Heart right ventricle (tissue), 16 donors: ENCODE measurements around the gene TGFBR1. TPM values are rescaled to one million over a fixed set of nuclear protein-coding genes. Genes with fewer than 3 reads are reported as not detected.

ENCODE experiments used
- ATAC-seq, 8 donors: fragments of 200-7000 bp; cut with Tn5 transposase; one replicate each; pipeline ENCODE4 v1.9.1; 2020; ENCODE audit warnings: mild to moderate bottlenecking in 8 of 8, moderate library complexity in 8 of 8, moderate number of reproducible peaks in 1 of 8
- DNase-seq, 2 donors: peaks; one replicate each; pipeline ENCODE4 v3.0.0-alpha.2; 2020
- H3K27ac ChIP-seq, 10 donors: fragments of 200-600 bp; sonication (generic) in 2 of 10; one replicate each; pipeline versions ENCODE4 v1.5.0 to v1.8.0; 2020 to 2022; ENCODE audit warnings: mild to moderate bottlenecking in 3 of 10
- H3K27me3 ChIP-seq, 7 donors: fragments of 200-600 bp; one replicate each; pipeline ENCODE4 v1.8.0; 2021 to 2022; ENCODE audit warnings: mild to moderate bottlenecking in 2 of 7
- H3K36me3 ChIP-seq, 9 donors: fragments of 200-600 bp; sonication (generic) in 1 of 9; one replicate each; pipeline versions ENCODE4 v1.5.0 to v1.8.0; 2020 to 2022; ENCODE audit warnings: mild to moderate bottlenecking in 2 of 9
- H3K4me1 ChIP-seq, 9 donors: fragments of 200-600 bp; sonication (generic) in 1 of 9; one replicate each; pipeline versions ENCODE4 v1.5.0 to v1.8.0; 2020 to 2022; ENCODE audit warnings: mild to moderate bottlenecking in 4 of 9
- H3K4me3 ChIP-seq, 10 donors: fragments of 200-600 bp; sonication (generic) in 2 of 10; one replicate each; pipeline versions ENCODE4 v1.5.0 to v1.8.0; 2020 to 2022; ENCODE audit warnings: mild to moderate bottlenecking in 7 of 10, moderate library complexity in 2 of 10
- H3K9me3 ChIP-seq, 11 donors: fragments of 200-600 bp in 10 of 11; sonication (generic) in 2 of 11; one replicate each; pipeline versions ENCODE4 v1.5.0 to v1.8.0; 2013 to 2022; ENCODE audit warnings: mild to moderate bottlenecking in 2 of 11, control low read depth in 1 of 11, moderate library complexity in 1 of 11
- WGBS, 2 donors: extraction: QIAGEN DNeasy Blood & Tissue Kit; methylation state at CpG; one replicate each; pipeline ENCODE4 v1.1.7; 2013; ENCODE audit warnings: inconsistent platforms in 1 of 2; 5-methylcytosine and 5-hydroxymethylcytosine counted together
- intact Hi-C, 10 donors: fragments of 100-400 bp; cut with DNase I; formaldehyde crosslinking; loops; one replicate each; pipeline versions ENCODE4 v1.11.1 to v1.14.2; 2022
- polyA plus RNA-seq, 2 donors: library from polyadenylated mRNA; stranded (reverse); fragments of 200-250 nt; gene quantifications; one replicate each; pipeline ENCODE4 v1.2.3, GENCODE V29; 2013
- total RNA-seq, 10 donors: library from RNA; stranded (reverse); fragmentation: NEBNext Ultra II Directional in 3 of 10; extraction: Animal tissue kit (Norgen Biotek cat#: 25700) in 3 of 10; gene quantifications; one replicate each; pipeline versions ENCODE4 v1.2.1 to v1.2.4, GENCODE V29; 2021 to 2023
- TF ChIP-seq, protein P1 (sequence below), 9 donors: fragments of 200-600 bp; sonication (generic) in 2 of 9; IDR thresholded peaks; one replicate each; pipeline versions ENCODE4 v1.5.0 to v1.8.0; 2021 to 2022; ENCODE audit warnings: antibody characterized with exemption in 9 of 9, mild to moderate bottlenecking in 5 of 9, moderate library complexity in 1 of 9
- donor health status: Arrhythmogenic right ventricular cardiomyopathy.
- donor health status: ischemic (EF 13 %, LVEDD 7.1; RV severe dilation, severe dysfunction).
- donor health status: healthy with polysubstance abuse.
- donor health status: DM: no; HTN: yes; CAD: no.
- donor health status: DM: no; HTN: no; CAD: no.
- donor health status: ischemic (EF 25% LVEDD 6.9; RV normal size, moderate dysfunction).
- donor health status: ischemic (EF 25% LVEDD 5.7; RV mildly dilated, moderate dysfunction).
- donor health status: healthy.
- donor health status: DM: yes; HTN: yes; CAD: no.
- donor health status: Ischemic cardiomyopathy.
- donor health status: ischemic (EF 35%, LVEDD 5.7; RV mildly dilated, moderate dysfunction).
- donor health status: nonischemic (EF 11% LVEDD 7.7; RV severe dilation, severe dysfunction).
- donor health status: DM: yes; HTN: yes; CAD: no.
- donor health status: PGD.
- donor health status: ischemic (EF 29% LVEDD 5.4; RV normal size, mild dysfunction).
- donor health status: nonischemic (EF 23%, LVEDD 6.1; RV moderate dilation, normal function).

Gene TGFBR1
- total and polyA plus RNA-seq, 12 donors: 4.9 to 25.4 (median 13.5) TPM

DNA sequence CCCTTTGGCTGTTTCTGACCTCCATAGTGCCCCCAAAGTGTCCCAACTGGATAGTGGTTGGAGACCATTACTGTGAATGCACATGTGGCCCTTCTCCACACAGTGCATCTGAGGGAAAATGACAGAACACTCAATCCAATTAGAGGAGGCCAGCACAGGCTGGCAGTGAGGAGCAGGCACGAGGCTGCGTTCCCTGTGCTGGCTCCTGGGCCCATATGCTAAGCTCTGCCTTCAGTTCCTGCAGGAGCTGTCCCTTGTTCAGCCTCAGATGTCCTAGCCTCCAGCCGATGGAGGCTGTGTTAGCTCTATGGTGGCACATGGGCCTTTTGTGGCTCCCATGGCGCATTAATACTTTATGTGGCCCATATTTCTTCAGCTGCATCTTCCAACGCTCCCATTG is 81.0 kb downstream of the TGFBR1 start:
- H3K36me3 ChIP-seq: no peaks in the 10 kb centered on the region
- WGBS, 2 donors: 91 to 93% methylated on average over 5 of the region's 5 CpGs
- DNase-seq: no peak
- H3K27me3 ChIP-seq: no peaks in the 10 kb centered on the region
- intact Hi-C loops: loop anchor here in 9 of 10 donors (1.0 to 10.0 kb wide), 8 partner anchors 18 to 1409 kb away; no protein-coding TSS in a partner anchor
- no peak for ATAC-seq
- H3K4me3 ChIP-seq: no peak overlapping the region
- no peaks in the 10 kb centered on the region for H3K9me3 ChIP-seq
- no peak overlapping the region for H3K27ac ChIP-seq
- H3K4me1 ChIP-seq: peaks cover 0 to 20% (median 9%) of the 10 kb centered on the region in 9 donors
- TF ChIP-seq, protein P1, sequence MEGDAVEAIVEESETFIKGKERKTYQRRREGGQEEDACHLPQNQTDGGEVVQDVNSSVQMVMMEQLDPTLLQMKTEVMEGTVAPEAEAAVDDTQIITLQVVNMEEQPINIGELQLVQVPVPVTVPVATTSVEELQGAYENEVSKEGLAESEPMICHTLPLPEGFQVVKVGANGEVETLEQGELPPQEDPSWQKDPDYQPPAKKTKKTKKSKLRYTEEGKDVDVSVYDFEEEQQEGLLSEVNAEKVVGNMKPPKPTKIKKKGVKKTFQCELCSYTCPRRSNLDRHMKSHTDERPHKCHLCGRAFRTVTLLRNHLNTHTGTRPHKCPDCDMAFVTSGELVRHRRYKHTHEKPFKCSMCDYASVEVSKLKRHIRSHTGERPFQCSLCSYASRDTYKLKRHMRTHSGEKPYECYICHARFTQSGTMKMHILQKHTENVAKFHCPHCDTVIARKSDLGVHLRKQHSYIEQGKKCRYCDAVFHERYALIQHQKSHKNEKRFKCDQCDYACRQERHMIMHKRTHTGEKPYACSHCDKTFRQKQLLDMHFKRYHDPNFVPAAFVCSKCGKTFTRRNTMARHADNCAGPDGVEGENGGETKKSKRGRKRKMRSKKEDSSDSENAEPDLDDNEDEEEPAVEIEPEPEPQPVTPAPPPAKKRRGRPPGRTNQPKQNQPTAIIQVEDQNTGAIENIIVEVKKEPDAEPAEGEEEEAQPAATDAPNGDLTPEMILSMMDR (IDR thresholded peaks at IDR 0.05): no peak

DNA sequence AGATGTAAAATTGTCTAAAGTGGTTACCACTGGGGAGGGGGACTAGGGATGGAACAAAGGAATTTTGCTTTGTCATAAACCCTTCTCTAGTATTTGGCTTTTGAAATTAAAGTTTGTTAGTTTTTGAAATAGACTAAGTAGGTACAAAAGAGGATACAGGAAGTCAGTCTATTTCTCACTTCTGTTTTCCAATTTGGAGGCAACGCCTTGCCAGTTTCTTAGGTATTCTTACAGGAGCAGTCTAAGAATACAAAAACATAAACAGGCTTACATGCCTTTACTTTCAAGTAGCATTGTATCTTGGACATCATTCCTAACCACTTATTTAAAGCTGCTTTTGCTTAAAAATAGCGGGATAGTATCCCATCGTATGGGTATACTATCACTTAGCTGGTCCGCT is 82.4 kb downstream of the TGFBR1 start:
- intact Hi-C loops: loop anchor here in 9 of 10 donors (10.0 kb wide), 7 partner anchors 77 to 1407 kb away; no protein-coding TSS in a partner anchor
- Histone ChIP-seq H3K9me3 (no peaks in the 10 kb centered on the region), H3K27me3 (no peaks in the 10 kb centered on the region), H3K36me3 (no peaks in the 10 kb centered on the region), H3K4me3 (no peak overlapping the region), H3K4me1 (peaks cover 0 to 11% (median 8%) of the 10 kb centered on the region in 9 donors), H3K27ac (no peak overlapping the region)
- ATAC-seq (no peak), DNase-seq (no peak)
- 86 to 90% methylated on average over 4 of the region's 4 CpGs for WGBS, 2 donors
- TF ChIP-seq, protein P1 (IDR thresholded peaks at IDR 0.05): no peak

GRCh38 chr9:99189186-99189585 is 84.3 kb downstream of the TGFBR1 start:
- TF ChIP-seq, protein P1 (IDR thresholded peaks at IDR 0.05): no peak
- Histone ChIP-seq H3K9me3 (no peaks in the 10 kb centered on the region), H3K4me3 (no peak overlapping the region), H3K27ac (no peak overlapping the region), H3K4me1 (peaks cover 0 to 9% (median 8%) of the 10 kb centered on the region in 9 donors), H3K27me3 (no peaks in the 10 kb centered on the region), H3K36me3 (no peaks in the 10 kb centered on the region)
- ATAC-seq (no peak), DNase-seq (no peak)
- 79 to 82% methylated on average over 2 of the region's 2 CpGs for WGBS, 2 donors
- intact Hi-C loops: loop anchor here in 9 of 10 donors (10.0 kb wide), 7 partner anchors 76 to 1406 kb away; no protein-coding TSS in a partner anchor

DNA sequence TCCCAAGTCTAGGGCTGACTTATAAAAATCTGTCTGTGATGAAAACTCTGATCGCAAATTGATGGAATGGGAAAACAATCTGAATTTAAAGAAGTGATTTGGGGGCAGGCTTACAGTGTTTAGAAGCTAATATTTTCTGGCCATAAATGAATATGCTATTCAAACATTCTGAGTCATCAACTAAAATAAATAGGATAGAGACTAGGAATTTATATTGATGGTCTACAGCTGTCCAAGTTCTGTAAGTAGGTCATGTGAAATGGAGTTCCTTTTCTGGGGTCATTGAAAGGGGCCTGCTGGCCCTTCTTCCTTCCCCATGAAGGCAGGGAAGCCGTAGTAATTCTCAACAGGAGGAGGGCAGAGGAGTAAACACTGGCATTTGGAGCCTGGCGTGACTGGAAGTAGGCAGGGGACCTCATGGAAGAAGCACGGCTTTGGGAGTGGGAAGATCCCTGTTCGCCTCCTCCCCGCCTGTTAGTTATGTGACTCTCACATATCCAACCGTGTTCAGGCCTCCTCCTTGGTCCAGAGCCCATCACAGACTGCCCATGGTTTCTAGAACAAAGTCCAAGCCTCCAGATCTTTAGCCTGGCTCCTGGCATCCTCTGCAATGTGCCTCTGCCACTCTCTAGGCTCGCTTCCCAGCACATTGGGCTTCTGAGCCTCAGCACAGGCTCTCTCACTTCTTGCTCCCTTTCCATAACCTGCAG is 85.1 kb downstream of the TGFBR1 start:
- Histone ChIP-seq H3K27ac (no peak overlapping the region), H3K4me3 (no peak overlapping the region), H3K9me3 (peaks cover 0 to 5% (median 0%) of the 10 kb centered on the region in 11 donors), H3K4me1 (peaks cover 0 to 2% (median under 1%) of the 10 kb centered on the region in 9 donors), H3K27me3 (no peaks in the 10 kb centered on the region), H3K36me3 (no peaks in the 10 kb centered on the region)
- no peak for ATAC-seq
- TF ChIP-seq, protein P1 (IDR thresholded peaks at IDR 0.05): no peak
- no peak for DNase-seq
- intact Hi-C loops: loop anchor here in 9 of 10 donors (10.0 kb wide), 7 partner anchors 75 to 1405 kb away; no protein-coding TSS in a partner anchor
- WGBS, 2 donors: 75 to 84% methylated on average over 8 of the region's 8 CpGs
